ENCODE measurements around the gene EMP1.

Gene EMP1

DNA sequence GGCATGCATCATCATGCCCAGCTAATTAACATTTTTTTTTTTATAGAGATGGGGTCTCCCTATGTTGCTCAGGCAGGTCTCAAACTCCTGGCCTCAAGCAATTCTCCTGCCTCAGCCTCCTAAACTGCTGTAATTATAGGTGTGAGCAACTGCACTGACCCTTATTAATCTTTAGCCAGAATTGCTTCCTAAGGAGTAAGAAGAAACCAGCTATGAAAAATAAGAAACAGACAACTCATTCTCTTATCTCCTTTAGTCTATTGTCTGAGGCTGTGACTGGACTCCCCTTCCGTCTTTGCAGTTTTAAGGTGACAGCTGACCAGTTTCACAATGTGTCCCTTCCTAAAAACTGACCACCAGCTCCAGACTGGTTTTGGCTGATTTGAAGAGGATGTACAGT lies 52.4 kb downstream of the EMP1 start:
- TF ChIP-seq, protein P1, sequence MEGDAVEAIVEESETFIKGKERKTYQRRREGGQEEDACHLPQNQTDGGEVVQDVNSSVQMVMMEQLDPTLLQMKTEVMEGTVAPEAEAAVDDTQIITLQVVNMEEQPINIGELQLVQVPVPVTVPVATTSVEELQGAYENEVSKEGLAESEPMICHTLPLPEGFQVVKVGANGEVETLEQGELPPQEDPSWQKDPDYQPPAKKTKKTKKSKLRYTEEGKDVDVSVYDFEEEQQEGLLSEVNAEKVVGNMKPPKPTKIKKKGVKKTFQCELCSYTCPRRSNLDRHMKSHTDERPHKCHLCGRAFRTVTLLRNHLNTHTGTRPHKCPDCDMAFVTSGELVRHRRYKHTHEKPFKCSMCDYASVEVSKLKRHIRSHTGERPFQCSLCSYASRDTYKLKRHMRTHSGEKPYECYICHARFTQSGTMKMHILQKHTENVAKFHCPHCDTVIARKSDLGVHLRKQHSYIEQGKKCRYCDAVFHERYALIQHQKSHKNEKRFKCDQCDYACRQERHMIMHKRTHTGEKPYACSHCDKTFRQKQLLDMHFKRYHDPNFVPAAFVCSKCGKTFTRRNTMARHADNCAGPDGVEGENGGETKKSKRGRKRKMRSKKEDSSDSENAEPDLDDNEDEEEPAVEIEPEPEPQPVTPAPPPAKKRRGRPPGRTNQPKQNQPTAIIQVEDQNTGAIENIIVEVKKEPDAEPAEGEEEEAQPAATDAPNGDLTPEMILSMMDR (IDR thresholded peaks at IDR 0.05), result no peak

DNA sequence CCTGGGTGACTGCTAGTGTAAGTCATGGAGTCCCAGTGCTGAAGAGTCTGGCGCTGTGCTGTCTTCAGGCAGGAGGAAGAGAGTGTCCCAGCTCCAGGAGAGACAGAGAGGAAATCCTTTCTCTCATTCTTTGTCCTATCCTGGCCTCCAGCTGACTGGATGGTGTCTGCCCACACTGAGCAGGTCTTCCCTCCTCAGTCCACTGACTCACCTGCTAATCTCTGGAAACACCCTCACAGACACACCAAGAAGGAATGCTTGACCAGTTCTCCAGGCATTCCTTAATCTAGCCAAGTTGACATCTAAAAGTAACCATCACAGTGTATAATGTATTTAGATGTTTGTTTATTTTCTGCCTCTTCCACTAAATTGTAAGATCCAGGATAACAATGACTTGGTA lies 53.9 kb downstream of the EMP1 start:
- TF ChIP-seq, protein P1 (IDR thresholded peaks at IDR 0.05), result no peak

DNA sequence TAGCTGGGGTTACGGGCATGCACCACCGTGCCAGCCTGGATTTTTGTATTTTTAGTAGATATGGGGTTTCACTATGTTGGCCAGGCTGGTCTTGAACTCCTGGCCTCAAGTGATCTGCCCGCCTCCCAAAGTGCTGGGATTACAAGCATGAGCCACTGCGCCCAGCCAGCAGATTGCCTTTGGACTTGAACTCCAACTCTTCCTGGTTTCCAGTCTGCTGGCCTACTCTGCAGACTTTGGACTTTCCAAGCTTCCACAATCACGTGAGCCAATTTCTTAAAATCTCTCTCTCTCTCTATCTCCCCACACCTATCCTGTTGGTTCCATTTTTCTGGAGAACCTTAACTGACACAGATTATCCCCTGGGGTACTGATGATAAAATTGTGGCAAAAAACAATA lies 55.0 kb downstream of the EMP1 start:
- TF ChIP-seq, protein P1 (IDR thresholded peaks at IDR 0.05), result no peak

DNA sequence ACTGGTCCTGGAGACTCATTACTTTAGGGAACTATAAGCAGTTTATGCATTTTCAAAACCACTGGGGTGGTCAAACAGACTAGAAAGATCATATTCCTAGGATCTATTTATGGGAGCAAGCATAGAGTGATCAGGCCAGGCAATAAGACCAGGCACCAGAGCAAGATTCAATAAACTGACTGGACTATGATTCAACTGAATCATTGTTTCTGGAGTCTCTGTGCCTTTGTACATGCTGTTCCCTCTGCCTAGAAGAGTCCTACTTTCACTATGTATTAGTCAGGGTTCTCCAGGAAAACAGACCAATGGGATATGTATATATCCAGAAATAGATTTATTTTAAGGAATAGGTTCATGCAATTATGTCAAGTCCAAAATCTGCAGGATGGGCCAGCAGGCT lies 55.5 kb downstream of the EMP1 start:
- TF ChIP-seq, protein P1 (IDR thresholded peaks at IDR 0.05), result no peak

DNA sequence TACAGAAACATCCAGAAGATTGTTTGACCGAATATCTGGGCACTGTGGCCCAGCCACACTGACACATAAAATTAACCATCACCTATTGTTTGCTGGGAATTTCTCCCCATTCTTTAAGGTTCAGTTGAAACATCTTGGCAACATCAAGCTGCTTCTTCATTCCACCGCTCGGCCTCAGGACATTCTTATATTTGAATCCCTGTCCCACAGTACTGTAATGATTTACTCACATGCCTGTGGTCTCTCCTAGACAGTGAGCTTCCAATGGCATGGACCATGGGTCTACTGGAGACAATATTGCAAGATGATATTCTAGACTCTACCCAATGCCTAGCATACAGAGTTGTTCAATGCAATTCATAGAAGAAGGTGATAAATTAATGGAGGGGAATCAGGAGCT lies 56.1 kb downstream of the EMP1 start:
- TF ChIP-seq, protein P1 (IDR thresholded peaks at IDR 0.05), result no peak

DNA sequence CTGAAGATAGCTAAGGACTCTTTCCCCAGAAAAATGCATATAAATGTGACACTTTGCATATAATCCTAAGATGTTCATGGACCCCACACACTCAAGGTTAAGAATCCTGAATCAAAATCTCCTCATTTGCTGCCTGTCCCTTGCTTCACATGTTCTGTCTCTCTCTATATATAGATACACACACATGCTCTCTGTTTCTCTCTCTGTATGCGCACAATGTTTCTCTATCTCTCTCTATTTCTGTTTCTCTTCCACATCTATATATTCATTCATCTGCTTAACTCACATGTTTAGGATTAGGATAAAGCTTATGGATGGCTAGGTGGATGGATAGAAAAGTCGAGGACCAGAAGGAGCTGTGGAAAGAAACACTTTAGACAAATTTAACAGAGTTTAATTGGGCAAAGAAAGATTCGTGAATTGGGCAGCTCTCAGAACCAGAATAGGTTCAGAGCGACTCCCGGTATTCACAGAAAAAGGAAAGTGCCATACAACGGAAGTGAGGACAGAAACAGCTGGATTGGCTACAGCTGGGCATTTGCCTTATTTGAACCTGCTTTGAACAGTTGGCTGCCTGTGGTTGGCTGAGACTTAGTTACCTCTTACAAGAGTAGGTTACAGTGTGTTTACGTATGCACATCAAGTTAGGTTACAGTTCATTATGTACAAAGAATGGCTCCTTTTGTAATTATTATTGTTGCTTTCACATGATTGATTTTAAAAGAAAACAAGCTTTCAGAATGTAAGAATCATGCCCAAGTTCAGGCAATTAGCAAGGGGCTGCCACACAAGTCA lies 57.6 kb downstream of the EMP1 start:
- TF ChIP-seq, protein P1 (IDR thresholded peaks at IDR 0.05), result no peak

DNA sequence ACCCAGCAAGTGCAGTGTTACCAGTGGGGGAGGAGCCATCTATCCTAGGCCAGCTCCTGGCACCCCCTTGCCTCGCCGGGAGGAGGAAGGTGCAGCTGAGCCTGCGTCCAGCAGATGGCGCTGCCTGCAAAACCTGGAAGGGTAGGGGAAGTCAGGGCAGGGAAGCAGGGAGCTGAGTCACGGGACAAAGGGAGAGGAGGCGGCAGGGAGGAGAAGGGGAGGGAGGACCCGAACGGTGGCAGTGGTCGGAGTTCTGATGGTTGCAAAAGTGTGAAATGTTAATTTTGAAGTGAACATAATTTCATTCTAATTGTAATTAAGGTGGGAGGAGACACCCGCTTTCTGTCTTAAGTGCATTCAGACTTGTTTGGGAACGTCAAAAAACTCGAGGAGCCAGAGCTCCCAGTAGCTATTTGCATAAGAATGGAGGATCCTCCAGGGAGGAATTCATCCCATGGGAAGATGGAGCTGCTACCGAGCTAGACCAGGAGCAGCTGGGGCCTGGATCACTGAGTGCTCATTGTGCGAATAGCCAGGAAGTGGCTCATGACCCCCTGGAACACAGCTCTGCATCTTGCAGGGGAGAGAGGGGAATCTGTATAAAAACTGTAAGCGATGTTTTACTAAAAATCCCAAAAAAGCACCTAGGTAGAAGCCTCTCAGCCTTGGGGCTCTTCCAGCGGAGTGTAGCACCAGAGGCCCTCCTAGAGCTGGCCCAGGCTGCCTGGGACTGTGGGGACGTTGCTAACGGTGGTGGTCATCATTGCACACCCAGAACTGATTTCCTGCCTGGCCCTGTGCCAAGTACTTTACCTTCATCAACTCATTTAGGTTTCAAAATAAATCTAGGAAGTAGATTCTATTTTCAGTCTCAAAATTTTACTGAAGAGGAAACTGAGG lies 59.5 kb downstream of the EMP1 start:
- TF ChIP-seq, protein P1 (IDR thresholded peaks at IDR 0.05), result peak; percentile 99

Measured in LNCAP (cell line).